ENCODE results near the gene EEF1AKMT1. TPM values are rescaled to one million over a fixed set of nuclear protein-coding genes. Genes with fewer than 3 reads are reported as not detected.

The EEF1AKMT1 gene
- total and polyA plus RNA-seq, 8 donors: 2.6 to 6.4 (median 3.8) TPM

- Histone ChIP-seq H3K4me1 (no peaks in the 10 kb centered on the region), H3K27ac (no peak overlapping the region), H3K4me3 (no peak overlapping the region), H3K36me3 (no peaks in the 10 kb centered on the region), H3K27me3 (no peaks in the 10 kb centered on the region), H3K9me3 (no peaks in the 10 kb centered on the region)
- TF ChIP-seq, protein P1, sequence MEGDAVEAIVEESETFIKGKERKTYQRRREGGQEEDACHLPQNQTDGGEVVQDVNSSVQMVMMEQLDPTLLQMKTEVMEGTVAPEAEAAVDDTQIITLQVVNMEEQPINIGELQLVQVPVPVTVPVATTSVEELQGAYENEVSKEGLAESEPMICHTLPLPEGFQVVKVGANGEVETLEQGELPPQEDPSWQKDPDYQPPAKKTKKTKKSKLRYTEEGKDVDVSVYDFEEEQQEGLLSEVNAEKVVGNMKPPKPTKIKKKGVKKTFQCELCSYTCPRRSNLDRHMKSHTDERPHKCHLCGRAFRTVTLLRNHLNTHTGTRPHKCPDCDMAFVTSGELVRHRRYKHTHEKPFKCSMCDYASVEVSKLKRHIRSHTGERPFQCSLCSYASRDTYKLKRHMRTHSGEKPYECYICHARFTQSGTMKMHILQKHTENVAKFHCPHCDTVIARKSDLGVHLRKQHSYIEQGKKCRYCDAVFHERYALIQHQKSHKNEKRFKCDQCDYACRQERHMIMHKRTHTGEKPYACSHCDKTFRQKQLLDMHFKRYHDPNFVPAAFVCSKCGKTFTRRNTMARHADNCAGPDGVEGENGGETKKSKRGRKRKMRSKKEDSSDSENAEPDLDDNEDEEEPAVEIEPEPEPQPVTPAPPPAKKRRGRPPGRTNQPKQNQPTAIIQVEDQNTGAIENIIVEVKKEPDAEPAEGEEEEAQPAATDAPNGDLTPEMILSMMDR (IDR thresholded peaks at IDR 0.05): no peak
- peak in 3 of 4 donors; percentile 10 to 36 (median 30) for ATAC-seq
- FAIRE-seq: no peak
- 63 to 74% methylated on average over 9 of the region's 9 CpGs for WGBS, 2 donors
- intact Hi-C loops (cut with DNase I): loop anchor here in 1 of 3 donors (10.0 kb wide), 3 partner anchors 120 to 220 kb away; no protein-coding TSS in a partner anchor
- no peak for DNase-seq
Measured at GRCh38 chr13:20714563-20715329, 59.0 kb downstream of the EEF1AKMT1 start.

GRCh38 chr13:20714161-20714560 is 59.6 kb downstream of the EEF1AKMT1 start:
- Histone ChIP-seq H3K27ac (no peak overlapping the region), H3K27me3 (no peaks in the 10 kb centered on the region), H3K4me1 (no peaks in the 10 kb centered on the region), H3K9me3 (no peaks in the 10 kb centered on the region), H3K36me3 (no peaks in the 10 kb centered on the region), H3K4me3 (no peak overlapping the region)
- FAIRE-seq (no peak), ATAC-seq (peak in 2 of 4 donors; percentile 4 to 8), DNase-seq (no peak)
- TF ChIP-seq, protein P1 (IDR thresholded peaks at IDR 0.05): no peak
- WGBS, 2 donors: 55 to 66% methylated on average over 8 of the region's 8 CpGs
- intact Hi-C loops (cut with DNase I): loop anchor here in 1 of 3 donors (10.0 kb wide), 3 partner anchors 121 to 219 kb away; no protein-coding TSS in a partner anchor

DNA sequence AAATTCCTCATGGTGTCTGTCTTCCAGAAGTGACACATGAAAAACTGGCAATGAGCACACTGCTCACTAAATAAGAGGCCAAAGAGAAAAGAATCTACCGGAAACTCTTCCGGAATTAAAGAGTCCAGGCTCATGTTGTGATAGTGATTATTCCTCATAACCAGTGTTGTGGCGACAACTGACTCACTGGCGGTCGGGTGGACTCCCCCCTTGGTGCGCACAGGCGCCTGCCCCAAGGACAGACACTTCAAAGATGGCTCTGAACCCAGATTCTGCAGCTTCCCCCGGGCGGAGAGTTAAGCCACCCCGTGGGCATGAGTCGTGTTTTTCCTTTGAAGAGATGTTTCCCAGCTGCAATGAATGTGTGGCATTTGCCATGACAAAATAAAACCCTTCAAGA is 60.0 kb downstream of the EEF1AKMT1 start:
- ATAC-seq: peak in 1 of 4 donors; percentile 20
- no peak overlapping the region for H3K27ac ChIP-seq
- H3K4me1 ChIP-seq: no peaks in the 10 kb centered on the region
- intact Hi-C loops (cut with DNase I): loop anchor here in 1 of 3 donors (10.0 kb wide), 3 partner anchors 121 to 219 kb away; no protein-coding TSS in a partner anchor
- no peak for FAIRE-seq
- no peak for DNase-seq
- no peaks in the 10 kb centered on the region for H3K36me3 ChIP-seq
- H3K27me3 ChIP-seq: no peaks in the 10 kb centered on the region
- TF ChIP-seq, protein P1 (IDR thresholded peaks at IDR 0.05): no peak
- H3K4me3 ChIP-seq: no peak overlapping the region
- no peaks in the 10 kb centered on the region for H3K9me3 ChIP-seq
- 62 to 72% methylated on average over 11 of the region's 11 CpGs for WGBS, 2 donors

DNA sequence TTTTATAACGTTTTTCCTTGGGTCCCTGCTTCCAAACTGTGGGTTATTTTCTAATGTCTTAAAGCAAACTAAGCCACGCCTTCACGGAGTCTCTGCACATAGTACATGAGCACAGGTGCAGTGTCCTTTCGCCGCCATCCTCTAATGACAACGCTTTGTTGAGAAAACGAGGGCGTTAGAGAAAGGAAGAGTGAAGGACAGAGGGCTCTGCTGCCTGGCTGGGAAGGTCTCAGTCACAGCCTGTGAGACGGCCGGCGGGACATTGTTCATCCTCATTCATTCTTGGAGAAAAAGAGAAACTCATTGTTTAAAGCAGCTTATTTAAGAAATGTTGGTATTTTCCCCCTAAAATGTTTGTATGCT is 60.8 kb downstream of the EEF1AKMT1 start:
- Histone ChIP-seq H3K27me3 (no peaks in the 10 kb centered on the region), H3K4me1 (no peaks in the 10 kb centered on the region), H3K27ac (no peak overlapping the region), H3K9me3 (no peaks in the 10 kb centered on the region), H3K4me3 (peak overlapping the region in 1 of 4 donors; percentile 12), H3K36me3 (no peaks in the 10 kb centered on the region)
- 16 to 23% methylated on average over 11 of the region's 11 CpGs for WGBS, 2 donors
- intact Hi-C loops (cut with DNase I): loop anchor here in 1 of 3 donors (10.0 kb wide), 3 partner anchors 122 to 218 kb away; no protein-coding TSS in a partner anchor
- FAIRE-seq: no peak
- peak in 3 of 4 donors; percentile 13 to 40 (median 21) for ATAC-seq
- TF ChIP-seq, protein P1 (IDR thresholded peaks at IDR 0.05): no peak
- no peak for DNase-seq

Measured in pancreas (tissue), 10 donors.